ENCODE measurements around the gene COX7A2. TPM values are rescaled to one million over a fixed set of nuclear protein-coding genes. Genes with fewer than 3 reads are reported as not detected.

COX7A2 gene
- total and polyA plus RNA-seq, 10 donors: 158 to 535 (median 223) TPM

DNA sequence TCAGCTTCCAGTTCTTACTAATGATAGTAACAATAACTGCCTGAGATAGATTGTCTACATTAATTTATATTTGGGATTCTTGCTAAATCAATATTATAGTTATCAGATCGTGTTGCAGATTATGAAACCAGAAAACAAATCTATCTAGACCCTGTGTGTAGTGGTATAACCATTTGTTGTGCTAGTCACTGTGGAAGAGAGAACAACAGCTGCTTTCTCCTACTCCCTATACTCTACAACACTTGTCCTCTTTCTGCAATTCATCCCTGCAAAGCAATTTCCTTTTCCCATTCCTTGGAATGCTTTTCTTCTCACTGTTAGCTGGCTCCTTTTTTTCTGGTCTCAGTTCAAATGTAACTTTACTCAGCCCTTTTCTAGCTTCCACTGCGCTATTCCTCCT lies 8.3 kb downstream of the COX7A2 start:
- Histone ChIP-seq H3K4me3 (no peak overlapping the region), H3K27ac (no peak overlapping the region), H3K36me3 (peaks cover 0 to 52% (median 37%) of the 10 kb centered on the region in 6 donors), H3K4me1 (peaks cover 0 to 18% (median 3%) of the 10 kb centered on the region in 6 donors), H3K27me3 (replicated peaks in 1 of 7) (no peaks in the 10 kb centered on the region), H3K9me3 (no peaks in the 10 kb centered on the region)
- TF ChIP-seq POLR2A (IDR thresholded peaks at IDR 0.05) (no peak), POLR2AphosphoS5 (IDR thresholded peaks at IDR 0.05) (no peak)
- TF ChIP-seq, protein P1, sequence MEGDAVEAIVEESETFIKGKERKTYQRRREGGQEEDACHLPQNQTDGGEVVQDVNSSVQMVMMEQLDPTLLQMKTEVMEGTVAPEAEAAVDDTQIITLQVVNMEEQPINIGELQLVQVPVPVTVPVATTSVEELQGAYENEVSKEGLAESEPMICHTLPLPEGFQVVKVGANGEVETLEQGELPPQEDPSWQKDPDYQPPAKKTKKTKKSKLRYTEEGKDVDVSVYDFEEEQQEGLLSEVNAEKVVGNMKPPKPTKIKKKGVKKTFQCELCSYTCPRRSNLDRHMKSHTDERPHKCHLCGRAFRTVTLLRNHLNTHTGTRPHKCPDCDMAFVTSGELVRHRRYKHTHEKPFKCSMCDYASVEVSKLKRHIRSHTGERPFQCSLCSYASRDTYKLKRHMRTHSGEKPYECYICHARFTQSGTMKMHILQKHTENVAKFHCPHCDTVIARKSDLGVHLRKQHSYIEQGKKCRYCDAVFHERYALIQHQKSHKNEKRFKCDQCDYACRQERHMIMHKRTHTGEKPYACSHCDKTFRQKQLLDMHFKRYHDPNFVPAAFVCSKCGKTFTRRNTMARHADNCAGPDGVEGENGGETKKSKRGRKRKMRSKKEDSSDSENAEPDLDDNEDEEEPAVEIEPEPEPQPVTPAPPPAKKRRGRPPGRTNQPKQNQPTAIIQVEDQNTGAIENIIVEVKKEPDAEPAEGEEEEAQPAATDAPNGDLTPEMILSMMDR (IDR thresholded peaks at IDR 0.05 in 8 of 11, conservative IDR thresholded peaks at IDR 0.05 in 3 of 11): no peak
- intact Hi-C loops (cut with DNase I; ENCODE audit: low total_unique reads): no loop called here
- 88 to 95% (median 91%) methylated on average over 2 of the region's 2 CpGs for WGBS, 5 donors
- no peak for DNase-seq

DNA sequence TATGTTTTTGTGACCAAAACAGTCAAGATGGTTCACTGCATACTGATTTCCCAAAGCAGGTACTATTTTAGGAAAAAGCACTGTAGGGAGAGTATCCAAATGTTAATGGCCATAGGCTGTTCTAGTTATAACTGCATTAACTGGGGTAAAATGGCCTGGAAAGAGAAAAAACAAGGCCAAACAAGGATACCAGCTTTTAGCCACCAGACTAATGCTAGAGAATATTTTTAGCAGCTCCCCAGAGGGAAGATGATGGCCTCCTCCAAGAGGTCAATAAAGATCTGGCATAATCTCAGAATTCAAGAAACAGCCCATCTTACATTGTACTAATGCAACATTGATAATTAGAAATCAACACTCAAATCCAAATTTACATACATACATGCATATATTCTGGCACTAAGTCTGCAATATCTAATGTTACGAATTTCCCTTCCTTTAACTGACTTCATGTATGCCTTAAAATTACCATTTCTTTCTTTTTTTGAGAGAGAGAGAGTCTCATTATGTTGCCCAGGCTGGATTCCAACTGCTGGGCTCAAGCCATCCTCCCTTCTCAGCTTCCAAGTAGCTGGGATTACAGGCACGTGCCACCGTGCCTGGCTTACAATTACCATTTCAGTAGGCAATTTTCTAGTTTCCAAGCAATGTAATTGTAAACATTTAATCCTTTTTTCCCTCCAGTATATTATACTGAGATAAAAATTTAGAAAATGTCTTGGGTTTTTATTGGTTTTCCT lies 9.3 kb downstream of the COX7A2 start:
- 73 to 83% (median 80%) methylated on average over 3 of the region's 3 CpGs for WGBS, 5 donors
- H3K27me3 ChIP-seq (replicated peaks in 1 of 7): no peaks in the 10 kb centered on the region
- no peak overlapping the region for H3K27ac ChIP-seq
- no peak for TF ChIP-seq POLR2AphosphoS5 (IDR thresholded peaks at IDR 0.05)
- no peak for DNase-seq
- H3K36me3 ChIP-seq: peaks cover 0 to 42% (median 27%) of the 10 kb centered on the region in 6 donors
- H3K4me3 ChIP-seq: no peak overlapping the region
- no peaks in the 10 kb centered on the region for H3K9me3 ChIP-seq
- peaks cover 0 to 11% (median 0%) of the 10 kb centered on the region in 6 donors for H3K4me1 ChIP-seq
- intact Hi-C loops (cut with DNase I; ENCODE audit: low total_unique reads): no loop called here

DNA sequence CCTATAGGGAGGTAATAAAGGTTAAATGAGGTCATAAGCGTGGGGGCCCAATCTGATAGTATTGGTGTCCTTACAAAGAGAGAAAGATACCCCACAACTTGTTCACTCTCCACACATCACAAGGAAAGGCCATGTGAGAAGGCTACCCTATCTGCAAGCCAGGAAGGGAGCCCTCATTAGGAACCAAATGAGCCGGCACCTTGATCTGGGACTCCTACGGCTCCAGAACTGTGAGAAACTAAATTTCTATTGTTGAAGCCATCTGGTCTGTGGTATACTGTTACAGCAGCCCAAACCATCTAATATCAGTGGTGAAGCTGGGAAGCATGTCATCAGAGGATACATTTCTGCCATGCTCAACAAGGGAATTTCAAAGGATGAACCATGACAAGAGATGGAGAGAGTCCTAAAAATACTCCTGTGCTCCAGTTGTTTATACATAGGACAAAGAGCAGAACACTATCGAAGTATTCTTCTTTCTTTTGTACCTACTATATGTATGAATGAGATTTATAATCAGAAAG lies 10.4 kb downstream of the COX7A2 start:
- DNase-seq: no peak
- WGBS, 5 donors: 90 to 97% (median 95%) methylated on average over 4 of the region's 4 CpGs

GRCh38 chr6:75230484-75231325 lies 12.9 kb downstream of the COX7A2 start:
- H3K9me3 ChIP-seq: no peaks in the 10 kb centered on the region
- WGBS, 5 donors: 62 to 68% (median 64%) methylated on average over 10 of the region's 10 CpGs
- no peaks in the 10 kb centered on the region for H3K27me3 ChIP-seq (replicated peaks in 1 of 7)
- no peak overlapping the region for H3K27ac ChIP-seq
- DNase-seq: no peak
- peaks cover 0 to 6% (median 0%) of the 10 kb centered on the region in 6 donors for H3K36me3 ChIP-seq
- H3K4me1 ChIP-seq: peaks cover 0 to 4% (median 0%) of the 10 kb centered on the region in 6 donors
- no peak for TF ChIP-seq POLR2A (IDR thresholded peaks at IDR 0.05)
- TF ChIP-seq, protein P1 (IDR thresholded peaks at IDR 0.05 in 8 of 11, conservative IDR thresholded peaks at IDR 0.05 in 3 of 11): peak in 7 of 11 experiments; percentile 28 to 55 (median 49)
- no peak overlapping the region for H3K4me3 ChIP-seq
- intact Hi-C loops (cut with DNase I; ENCODE audit: low total_unique reads): no loop called here

More for the DNA sequence above, 10.4 kb downstream of the COX7A2 start:
- Histone ChIP-seq H3K27ac (no peak overlapping the region), H3K9me3 (no peaks in the 10 kb centered on the region), H3K27me3 (replicated peaks in 1 of 7) (no peaks in the 10 kb centered on the region), H3K4me1 (peaks cover 0 to 4% (median 0%) of the 10 kb centered on the region in 6 donors), H3K4me3 (no peak overlapping the region), H3K36me3 (peaks cover 0 to 30% (median 18%) of the 10 kb centered on the region in 6 donors)
- TF ChIP-seq POLR2AphosphoS5 (IDR thresholded peaks at IDR 0.05) (no peak), POLR2A (IDR thresholded peaks at IDR 0.05) (no peak)
- TF ChIP-seq, protein P1 (IDR thresholded peaks at IDR 0.05 in 8 of 11, conservative IDR thresholded peaks at IDR 0.05 in 3 of 11): no peak
- intact Hi-C loops (cut with DNase I; ENCODE audit: low total_unique reads): no loop called here

Data from spleen (tissue), 11 donors.